SK-N-MC (cell line): ENCODE measurements around the gene ZMYM2.

Experiments used
- EZH2 ChIP-seq: fragments of 200-600 bp; sonication (generic); IDR thresholded peaks from one replicate; pipeline ENCODE4 v1.6.1; 2017; ENCODE audit warnings: antibody characterized with exemption
- FOXP2 ChIP-seq: optimal IDR thresholded peaks from 2 replicates; pipeline ENCODE3; 2011; ENCODE audit warnings: mild to moderate bottlenecking, moderate library complexity; ENCODE audit not compliant: insufficient read depth; ENCODE audit errors: extremely low read length, control extremely low read depth
- POLR2AphosphoS5 ChIP-seq: IDR thresholded peaks from 2 replicates; pipeline ENCODE4 v1.6.1; 2012; ENCODE audit warnings: mild to moderate bottlenecking, low read depth, low read length, borderline replicate concordance

DNA sequence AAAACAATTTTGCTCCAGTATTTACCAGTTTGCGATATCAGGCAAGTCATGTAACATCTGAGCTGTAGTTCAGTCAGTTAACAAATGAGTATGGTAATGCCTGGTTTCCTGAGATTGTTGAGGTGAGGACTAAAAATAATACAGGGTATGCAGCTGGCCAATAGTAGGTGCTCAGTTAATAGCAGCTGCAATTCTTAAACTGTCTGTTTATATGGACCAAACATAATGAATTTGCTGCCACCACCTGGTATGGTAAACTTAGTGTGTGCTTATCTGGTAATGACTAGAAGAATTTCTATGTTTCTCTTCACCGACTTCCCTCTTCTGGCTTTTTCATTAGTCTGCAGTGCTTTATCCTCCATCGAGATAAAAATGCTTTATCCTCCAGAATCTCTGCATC lies 9.1 kb downstream of the ZMYM2 start:
- TF ChIP-seq POLR2AphosphoS5 (no peak), EZH2 (no peak), FOXP2 (no peak)
